NK-92 treated with Interleukin-12 subunit alpha and Interleukin-12 subunit beta, amount 100 ng/mL, for 24 hours (cell line): ENCODE data around the gene TLL1.

Source experiments
- DNase-seq: peaks from one replicate; lab custom pipeline; 2025; lab: John Stamatoyannopoulos, UW

Gene TLL1

DNA sequence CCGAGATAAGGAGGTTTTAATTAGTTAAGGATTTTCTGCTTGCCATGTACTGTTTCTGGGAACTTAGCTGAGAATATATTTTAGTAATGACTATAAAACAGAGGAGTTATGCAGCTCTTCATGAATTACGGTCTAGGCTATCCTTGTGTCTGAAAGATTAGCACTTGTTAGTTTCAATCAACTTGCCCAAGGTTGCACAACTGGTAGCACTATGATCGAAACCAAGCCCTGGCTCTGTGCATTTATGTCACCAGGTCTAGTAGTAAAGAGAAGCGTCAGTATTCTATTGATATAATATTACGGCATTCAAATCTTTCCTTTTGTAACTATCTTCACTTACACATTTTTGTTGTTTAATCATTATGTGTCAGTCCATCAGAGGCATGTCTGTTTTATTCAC, 176.0 kb downstream of the TLL1 start:
- DNase-seq = no peak

DNA sequence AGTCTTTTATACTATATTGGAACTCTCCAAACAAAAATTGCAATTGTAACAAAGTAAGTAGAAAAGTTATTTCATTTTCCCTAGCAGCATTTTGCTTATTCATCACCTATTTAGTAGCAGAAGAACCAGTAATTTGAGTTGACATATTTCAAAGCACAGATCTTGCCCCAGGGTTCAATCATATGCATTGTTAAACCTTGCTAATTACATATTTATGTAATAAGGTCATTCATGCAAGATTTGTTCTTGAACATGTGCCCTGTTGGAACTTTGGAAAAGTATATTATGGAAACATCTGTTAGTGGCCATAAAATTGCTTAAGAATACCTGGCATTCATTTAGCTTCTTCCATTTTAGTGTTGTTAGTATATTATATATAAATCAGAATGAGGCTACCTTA, 191.7 kb downstream of the TLL1 start:
- no peak for DNase-seq

DNA sequence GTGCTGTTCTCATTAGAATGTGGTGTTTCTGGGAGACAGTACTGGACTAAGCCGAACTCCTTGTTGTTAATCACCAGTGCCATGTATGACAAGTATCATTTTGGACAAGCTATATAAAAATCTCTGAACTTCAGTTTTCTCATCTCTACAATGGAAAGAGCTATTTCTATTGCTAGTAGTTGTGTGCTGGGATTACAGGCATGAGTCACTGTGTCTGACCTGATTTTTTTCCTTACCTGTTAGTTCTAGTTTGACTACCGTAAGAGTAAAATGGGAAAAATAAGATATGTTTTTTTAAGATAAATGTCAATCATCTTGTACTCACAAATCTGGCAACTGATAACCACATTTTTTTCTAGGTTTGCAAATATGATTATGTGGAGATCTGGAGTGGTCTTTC, 192.3 kb downstream of the TLL1 start:
- DNase-seq = no peak

DNA sequence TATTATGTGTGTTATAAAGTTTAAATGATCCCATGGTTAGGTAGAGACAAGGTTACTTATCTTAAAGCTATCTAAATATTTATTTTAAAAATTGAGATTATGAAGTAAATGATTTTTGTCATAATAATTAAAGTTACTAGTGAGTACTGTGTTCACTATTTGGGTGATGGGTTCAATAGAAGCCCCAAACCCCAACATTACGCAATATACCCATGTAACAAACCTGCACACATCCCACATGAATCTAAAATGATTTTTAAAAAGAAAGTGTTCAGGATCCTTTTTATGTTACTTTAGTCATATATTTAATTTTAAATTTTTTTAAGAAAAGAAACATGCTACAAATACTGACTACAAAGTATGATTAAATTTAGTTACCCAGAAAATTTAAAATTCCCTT, 193.9 kb downstream of the TLL1 start:
- no peak for DNase-seq

DNA sequence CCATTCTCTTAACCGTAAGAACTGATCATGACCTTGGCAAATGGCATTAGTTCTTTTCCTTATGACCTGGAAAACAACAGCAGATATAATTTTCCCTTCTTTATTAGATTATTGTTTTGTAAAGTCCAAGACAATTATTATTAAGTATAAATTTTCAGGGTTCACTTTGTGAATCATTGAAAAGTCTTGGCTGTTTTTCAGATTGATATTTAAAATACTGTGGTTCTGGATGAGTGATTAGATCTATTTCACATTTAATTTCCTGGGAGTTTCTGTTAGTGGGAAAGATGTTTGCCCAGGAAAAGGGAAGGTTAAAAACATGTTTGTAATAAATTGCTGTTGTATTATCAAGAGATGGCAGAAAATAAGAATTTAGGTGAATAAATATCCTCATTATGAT, 194.9 kb downstream of the TLL1 start:
- no peak for DNase-seq

DNA sequence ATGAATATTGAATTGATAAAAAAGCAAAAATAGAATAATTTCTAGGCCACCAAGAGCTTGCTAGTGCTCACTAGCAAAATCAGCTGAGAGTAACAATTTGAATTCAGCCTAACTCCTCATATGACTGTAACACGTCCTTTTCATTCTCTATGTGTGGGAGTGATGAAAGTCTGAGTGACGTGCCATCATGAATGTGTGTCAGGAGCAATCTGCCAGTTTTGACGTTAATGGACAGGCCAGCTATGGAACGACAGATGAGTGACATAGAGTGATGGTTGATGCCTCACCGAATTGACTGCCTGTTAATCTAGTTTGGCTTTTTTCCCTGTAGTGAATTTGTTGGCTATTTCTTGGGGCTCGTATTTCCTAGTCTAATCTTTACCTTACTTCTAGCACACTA, 200.7 kb downstream of the TLL1 start:
- DNase-seq = no peak

DNA sequence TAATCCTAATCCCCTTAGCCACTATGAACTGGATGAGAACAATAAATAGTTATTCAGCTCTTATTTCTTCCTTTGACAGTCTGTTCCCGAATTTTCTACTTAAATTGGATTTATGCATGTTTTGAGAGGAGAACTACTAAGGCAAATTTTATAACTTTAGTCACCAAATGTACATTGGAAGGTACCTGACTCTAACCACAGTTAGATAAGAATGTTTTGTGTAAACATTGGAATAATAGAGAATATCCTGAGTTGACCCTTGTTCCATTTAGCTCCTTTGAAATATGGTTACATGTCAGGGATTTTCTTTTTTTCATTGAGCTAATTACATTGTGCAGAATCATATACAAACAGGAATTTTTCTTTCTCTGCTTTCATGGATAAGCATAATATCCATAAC, 202.6 kb downstream of the TLL1 start:
- no peak for DNase-seq

DNA sequence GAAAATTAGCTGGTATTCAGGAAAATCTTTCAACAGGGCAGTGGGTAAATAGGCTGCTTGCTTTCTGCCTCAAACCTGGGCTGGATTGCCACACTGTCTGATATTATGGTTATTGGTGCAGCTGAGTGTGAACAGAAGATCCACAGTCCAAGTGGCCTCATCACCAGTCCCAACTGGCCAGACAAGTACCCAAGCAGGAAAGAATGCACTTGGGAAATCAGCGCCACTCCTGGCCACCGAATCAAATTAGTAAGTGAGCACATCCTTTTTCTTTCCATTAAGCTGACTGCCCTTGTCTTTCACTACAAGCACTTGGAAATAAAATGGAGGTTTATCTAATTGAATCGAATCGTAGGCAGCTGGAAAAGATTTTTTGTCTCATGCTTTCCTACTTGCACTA, 204.7 kb downstream of the TLL1 start:
- no peak for DNase-seq

DNA sequence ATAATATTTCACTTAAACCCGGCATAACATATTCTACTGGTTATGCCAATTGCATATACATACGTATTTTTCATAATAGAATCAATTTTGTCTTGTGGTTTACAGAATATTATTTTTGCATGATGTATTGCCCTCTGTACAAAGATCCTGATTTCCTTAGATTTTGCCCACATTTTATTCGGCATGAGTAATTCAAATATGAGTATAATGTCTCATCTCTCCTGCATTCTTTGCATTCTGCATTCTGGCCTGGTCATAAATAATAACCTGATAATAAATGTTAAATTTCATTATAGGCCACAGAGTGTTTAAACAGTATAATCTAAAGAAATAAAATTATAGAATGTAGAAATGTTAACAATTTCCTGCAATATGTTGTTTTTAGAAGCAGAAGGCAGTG, 205.3 kb downstream of the TLL1 start:
- no peak for DNase-seq

DNA sequence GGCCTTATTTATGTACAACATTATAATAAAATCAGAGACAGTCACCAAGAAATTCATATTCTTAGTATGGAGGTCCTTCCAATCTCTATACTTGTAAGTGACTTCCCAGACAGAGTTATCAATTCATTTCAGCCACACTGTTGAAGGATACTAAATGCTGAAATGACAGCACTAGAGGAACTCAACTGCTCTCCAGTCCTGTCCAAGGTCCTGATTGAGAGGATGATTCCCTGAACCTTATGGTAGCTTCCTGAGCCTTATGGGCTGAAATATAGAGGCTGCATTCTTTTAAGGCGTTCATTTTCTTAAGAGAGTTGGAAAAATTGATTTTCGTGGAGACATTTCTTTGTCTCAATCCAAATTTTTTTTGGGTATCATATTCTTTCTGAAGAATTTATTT, 205.9 kb downstream of the TLL1 start:
- no peak for DNase-seq

DNA sequence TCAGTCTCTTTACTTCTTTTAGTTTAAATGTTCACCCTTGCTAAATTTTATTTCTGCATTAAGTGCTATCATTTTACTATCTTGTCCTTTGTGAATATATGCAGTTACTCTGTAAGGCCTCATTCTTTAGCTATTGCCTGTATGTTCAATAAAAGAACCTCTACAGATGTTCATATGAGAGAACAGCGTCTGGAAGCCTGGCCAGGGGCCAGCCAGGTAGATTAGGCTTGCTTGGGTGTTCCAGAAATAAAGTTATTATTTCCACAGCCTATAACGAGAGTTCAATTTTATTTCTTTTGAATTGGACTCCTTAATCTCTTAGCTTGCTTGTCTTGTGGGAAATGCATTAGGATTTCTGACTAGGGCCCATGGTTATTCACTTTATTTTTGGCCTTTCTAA, 214.5 kb downstream of the TLL1 start:
- no peak for DNase-seq

DNA sequence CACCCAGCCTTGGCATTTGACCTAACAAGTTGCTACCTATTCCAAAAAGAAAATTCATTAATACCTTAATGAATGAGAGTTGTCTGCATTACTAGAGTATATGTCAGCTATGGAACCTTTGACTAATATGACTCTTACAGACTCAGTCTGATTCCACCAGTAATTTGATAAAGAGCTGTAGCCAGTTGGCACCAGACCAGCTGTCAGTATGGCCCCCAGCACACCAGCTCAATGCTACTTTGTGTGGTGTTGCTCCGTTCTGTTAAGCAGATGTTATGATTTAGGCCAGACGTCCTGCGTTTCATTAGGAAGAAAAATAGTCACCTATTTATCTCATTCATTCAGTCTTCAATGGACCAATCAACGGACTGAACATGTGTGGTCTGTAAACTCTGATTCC, 215.5 kb downstream of the TLL1 start:
- DNase-seq = no peak

DNA sequence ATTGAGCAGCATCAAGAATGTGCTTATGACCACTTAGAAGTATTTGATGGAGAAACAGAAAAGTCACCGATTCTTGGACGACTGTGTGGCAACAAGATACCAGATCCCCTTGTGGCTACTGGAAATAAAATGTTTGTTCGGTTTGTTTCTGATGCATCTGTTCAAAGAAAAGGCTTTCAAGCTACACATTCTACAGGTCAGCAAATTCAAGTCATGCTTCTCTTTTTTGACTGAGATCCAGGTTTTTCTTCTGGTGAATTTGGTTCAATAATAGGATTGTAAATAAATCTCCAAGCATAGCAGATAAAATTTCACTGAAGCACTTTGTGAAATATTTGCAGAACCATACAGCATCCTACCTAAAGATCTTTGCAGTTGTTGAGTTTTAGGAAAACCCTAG, 218.1 kb downstream of the TLL1 start:
- DNase-seq = no peak

DNA sequence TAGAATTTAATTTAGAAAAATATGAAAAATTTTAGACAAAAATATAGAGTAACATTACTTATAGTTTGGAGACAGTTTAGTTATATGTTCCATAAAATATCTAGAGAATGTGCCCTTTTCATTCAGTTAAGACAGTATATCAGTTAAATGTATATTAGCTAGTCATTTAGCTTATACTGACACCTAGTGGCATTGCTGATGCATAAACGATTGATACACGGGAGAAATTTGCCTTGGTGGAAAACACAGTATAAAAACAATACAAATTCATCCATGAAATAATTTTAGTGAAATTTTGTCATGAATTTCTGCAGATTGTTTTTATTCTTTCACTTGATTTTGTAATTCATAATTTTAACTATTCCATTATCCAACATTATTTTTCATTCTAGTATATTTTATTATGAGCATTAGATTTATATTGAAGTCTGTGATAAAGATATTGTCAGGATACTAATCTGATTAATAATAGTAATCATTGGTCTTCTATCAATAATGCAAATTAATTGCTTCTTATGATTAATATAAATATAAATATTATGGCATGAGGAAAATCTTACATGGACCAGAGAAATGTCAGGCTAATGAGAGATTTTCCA, 219.0 kb downstream of the TLL1 start:
- DNase-seq = no peak

DNA sequence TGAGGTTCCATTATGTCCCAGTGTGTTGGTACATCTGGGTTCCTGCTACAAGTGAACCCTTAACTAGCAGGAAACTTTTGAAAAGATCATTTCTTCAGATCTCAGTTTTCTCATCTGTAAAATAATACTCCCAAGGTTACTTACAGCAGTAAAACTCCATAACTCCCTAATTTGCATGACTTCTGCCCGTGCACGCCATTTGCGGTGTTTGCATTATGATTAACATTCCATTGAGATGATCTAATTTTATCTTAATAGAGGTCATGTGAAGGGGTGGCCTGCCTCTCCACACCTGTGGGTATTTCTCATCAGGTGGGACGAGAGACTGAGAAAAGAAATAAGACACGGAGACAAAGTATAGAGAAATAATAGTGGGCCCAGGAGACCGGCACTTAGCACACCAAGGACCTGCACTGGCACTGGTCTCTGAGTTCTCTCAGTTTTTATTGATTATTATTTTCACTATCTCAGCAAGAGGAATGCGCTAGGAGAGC, 219.8 kb downstream of the TLL1 start:
- no peak for DNase-seq

DNA sequence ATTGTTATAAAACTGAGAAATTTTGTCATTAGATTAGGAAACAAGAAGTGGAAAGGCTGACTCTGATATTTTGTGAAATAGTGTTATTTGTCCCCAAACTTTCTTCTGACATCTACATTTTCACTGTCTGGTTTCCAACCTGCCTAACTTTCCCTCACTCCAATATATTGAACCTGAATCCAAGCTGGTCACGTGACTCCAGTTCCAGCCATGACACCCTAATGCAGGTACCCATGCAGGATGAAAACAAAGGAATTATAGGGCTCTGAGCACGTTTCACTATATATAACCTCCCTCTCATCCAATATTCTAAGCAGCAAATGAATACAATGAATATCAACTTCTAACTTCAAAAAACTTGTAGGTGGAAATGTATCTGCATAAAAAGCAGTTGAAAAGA, 231.6 kb downstream of the TLL1 start:
- no peak for DNase-seq

DNA sequence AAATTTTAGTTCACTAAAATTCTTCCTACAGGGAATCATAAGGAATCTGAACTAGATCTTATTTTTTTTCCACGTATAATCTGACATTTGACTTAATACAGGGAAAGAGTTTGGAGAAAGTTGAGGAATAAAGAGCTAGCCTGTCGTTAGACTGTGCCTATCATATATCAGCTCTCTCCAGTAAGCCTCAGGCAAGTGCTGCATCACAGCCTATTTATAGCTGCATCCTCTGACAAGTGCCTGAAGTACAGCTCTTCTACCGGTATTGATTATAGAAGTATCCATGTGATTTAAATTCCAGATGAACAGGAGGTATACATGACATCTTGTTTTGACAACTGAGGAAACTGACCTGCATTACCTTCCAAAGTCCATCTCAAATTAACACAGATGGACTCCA, 248.9 kb downstream of the TLL1 start:
- no peak for DNase-seq

DNA sequence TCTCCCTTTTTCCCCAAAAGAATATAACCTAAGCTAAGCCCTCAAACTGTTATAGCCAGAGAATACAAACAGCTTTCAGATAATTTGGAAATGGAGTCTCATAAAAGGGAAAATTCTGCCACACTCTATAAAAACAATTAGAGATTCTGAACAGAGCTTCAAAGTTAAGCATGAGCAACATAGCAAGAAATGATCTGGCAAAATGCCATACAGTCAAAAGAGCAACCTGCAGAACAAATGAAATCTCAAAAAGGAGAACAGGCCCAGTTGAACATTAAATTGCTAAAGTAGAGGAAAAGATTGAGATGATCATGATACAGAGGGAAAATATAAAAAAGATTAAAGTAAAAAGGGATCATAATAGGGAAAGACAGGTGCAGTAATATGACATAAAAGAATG, 250.5 kb downstream of the TLL1 start:
- no peak for DNase-seq

DNA sequence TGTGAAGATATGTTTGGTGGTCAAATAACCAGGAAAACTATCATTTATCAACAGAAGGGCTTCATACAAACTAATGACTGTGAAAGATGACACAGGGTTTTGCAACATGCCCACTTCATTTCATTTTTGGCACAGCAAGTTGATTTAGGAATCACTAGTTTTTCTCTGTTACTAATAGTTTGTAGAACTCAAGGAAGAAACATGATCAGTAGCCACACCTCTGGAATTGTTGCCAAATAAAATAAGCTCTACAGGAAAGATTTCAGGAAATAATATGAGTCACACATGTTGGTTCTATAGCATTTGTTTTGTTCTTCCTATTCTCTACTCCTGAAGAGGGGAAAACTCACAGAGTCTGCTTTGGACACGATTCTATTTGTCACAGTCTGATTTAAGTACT, 255.4 kb downstream of the TLL1 start:
- no peak for DNase-seq

DNA sequence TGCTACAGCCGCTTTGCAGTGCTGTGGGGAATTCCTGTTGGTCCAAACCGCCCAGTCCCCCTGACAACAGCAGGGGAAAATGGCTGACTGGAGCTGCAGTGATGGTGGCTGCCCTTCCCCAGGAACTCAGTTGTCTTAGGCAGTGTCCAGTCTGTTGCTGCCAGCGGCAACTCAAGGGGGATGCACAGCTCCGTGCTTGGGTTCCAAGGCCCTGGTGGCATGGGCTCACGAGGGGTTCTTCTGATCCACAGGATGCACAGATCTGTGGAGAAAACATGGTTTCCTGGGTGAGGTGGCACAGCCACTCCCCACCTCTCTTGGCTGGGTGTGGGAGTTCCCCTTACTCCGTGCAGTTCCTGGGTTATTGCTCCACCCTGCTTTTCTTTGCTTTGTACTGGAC, 261.2 kb downstream of the TLL1 start:
- DNase-seq = no peak

DNA sequence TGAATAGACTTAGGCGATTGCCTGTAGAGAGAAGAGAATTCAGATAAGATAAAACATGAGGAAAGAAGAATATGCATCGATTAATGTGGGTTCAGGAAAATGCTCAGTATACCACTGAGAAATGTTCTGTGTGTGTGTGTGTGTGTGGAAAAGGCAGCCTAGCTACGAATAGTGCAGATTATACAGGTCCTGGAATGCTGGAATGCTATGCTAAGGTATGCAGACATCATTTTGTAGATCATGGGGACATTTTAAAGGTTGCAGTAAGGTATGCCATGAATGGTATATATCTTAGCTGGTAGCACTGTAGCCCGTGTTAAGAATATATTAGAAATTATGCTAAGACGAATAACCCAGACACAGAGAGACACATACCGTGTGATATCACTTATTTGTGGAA, 267.9 kb downstream of the TLL1 start:
- DNase-seq = no peak

DNA sequence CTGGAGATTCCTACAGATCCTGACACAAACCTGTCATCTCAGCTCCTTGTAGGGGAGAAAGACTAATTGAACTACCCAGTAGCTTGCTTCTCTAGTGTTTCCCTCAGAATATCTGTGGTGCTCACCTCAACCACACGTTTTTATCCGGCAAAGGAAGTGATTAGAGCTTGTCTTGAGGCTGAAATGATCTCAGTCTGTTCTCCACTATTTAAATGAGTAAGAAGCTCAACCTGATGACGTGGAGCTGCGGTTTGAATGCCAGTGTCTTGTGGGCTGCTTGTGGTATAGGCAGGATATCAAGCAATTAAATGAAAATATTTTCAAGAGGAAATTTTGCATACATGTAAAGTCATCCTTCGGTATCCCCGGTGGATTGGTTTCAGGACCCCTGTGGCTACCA, 270.2 kb downstream of the TLL1 start:
- peak; percentile 8 for DNase-seq

DNA sequence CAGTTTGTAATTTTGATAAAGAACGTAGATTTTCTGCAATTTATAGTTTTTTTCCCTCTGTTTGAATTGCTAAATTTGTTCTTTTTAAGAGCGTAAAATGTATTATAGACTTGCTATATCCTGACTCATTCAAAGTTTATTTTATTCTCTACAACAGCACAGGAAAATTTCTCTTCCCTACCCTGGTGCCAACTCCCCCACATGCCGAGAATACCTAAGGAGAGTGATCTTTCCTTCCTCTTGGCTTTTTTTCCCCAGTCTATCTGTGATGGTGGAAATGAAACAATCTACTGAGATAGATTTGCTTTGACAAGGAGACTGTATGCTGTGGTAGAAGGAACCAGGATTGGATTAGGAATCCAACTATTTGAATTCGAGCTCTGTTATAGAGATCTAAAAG, 271.6 kb downstream of the TLL1 start:
- no peak for DNase-seq

DNA sequence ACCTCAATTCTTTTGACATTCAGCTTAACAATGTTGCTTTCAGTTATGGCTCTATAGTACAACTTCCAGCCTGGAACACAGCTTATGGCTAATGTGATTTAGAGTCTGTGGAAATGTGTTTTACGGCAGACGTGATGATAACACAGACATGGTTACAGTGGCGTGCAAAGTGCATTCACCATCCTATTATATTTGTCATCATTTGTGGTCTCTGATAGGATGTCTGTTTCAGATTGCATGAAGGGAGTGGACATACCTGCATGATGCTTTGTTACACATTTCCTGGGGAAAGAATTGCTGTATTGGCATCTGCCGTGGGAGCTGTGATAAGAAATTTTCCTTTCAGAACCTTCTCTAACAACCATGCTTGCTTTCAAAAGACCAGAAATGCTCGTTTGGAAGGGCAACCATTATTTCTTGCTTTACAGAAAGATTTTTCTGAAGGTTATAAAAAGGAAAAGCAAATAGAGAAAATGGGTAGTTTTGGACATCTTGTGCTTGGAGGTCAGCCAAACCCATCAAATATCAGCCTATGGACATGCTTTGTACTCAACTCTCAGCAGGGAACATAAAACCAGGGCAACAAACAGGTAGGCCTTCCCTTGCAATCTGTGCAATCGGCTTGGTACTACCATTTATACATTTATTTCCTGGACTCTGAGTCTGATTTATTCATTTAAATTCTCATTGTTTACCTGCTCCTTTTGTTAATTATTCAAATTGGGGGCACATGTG, 273.9 kb downstream of the TLL1 start:
- no peak for DNase-seq
